K562 (cell line): Measurements from ENCODE around the gene SPOCD1. TPM values are rescaled to one million over a fixed set of nuclear protein-coding genes. Genes with fewer than 3 reads are reported as not detected.
A peak's percentile ranks its signal among the peaks of the same experiment; 100 is the strongest.

Experiments
- CBFA2T2 ChIP-seq: fragments of 450-650 bp; conservative IDR thresholded peaks from 2 replicates; pipeline ENCODE4 v1.6.1; 2017; ENCODE audit warnings: mild to moderate bottlenecking
- PCBP2 ChIP-seq: fragments of 200-400 bp; formaldehyde crosslinking; IDR thresholded peaks from 2 replicates; pipeline ENCODE4 v1.6.1; 2018; ENCODE audit warnings: low read length, low read depth, mild to moderate bottlenecking, moderate library complexity; ENCODE audit not compliant: poor library complexity, severe bottlenecking
- ZC3H4 ChIP-seq: sonication (generic); formaldehyde crosslinking; IDR thresholded peaks from 2 replicates; pipeline ENCODE4 v1.9.0; 2021; ENCODE audit warnings: missing genetic modification reagents, borderline replicate concordance
- ZNF561 ChIP-seq: fragments of 450-650 bp; formaldehyde crosslinking; conservative IDR thresholded peaks from 2 replicates; pipeline ENCODE4 v1.4.0; 2020; ENCODE audit warnings: mild to moderate bottlenecking, moderate library complexity
- polyA plus RNA-seq, 8 experiments: library from polyadenylated mRNA; depleted of rRNA in 4 of 8; stranded (reverse) in 5 of 8; unstranded in 3 of 8; fragments of >200 nt; fragmentation: Nextera tagmentation in 2 of 8; fragmentation: Illumina TruSeq in 1 of 8; extraction: Ambion mirVana in 2 of 8; extraction: Trizol in 1 of 8; gene quantifications; 2 replicates each; pipeline versions ENCODE4 v1.2.1 to v1.2.3, GENCODE V29; 2011 to 2014; ENCODE audit warnings: inconsistent platforms in 1 of 8, missing spikeins in 1 of 8
- total RNA-seq, 7 experiments: library from RNA; depleted of rRNA in 6 of 7; stranded (reverse); fragments of >200 nt in 6 of 7; fragmentation: Illumina TruSeq in 2 of 7; extraction: Trizol in 2 of 7; gene quantifications; 2 replicates each; pipeline versions ENCODE4 v1.2.1 to v1.2.3, GENCODE V29; 2011 to 2021; ENCODE audit warnings: low replicate concordance in 1 of 7
- TF ChIP-seq, protein P1 (sequence below), 2 experiments: fragments of 250-450 bp in 1 of 2; fragments of 450-650 bp in 1 of 2; sonication (Bioruptor Pico) in 1 of 2; IDR thresholded peaks; 2 replicates each; pipeline versions ENCODE4 v1.6.1 to v1.8.0; 2016 to 2021; ENCODE audit warnings: mild to moderate bottlenecking in 2 of 2, moderate library complexity in 2 of 2, missing compliant biosample characterization in 1 of 2, missing genetic modification characterization in 1 of 2
- TF ChIP-seq, protein P2 (sequence below), 2 experiments: IDR thresholded peaks; 2 replicates each; pipeline ENCODE4 v1.6.1; 2012; ENCODE audit warnings: improper control_type of control experiment in 2 of 2, low read depth in 2 of 2, low read length in 2 of 2, borderline replicate concordance in 1 of 2
- TF ChIP-seq, protein P3 (sequence below): fragments of 200-800 bp; sonication (Bioruptor generic); IDR thresholded peaks from 2 replicates; pipeline ENCODE4 v1.6.1; 2017; ENCODE audit warnings: missing genetic modification characterization, missing compliant biosample characterization

Gene SPOCD1
- total and polyA plus RNA-seq, 9 of the 15 experiments (the other 6 are each of a cell fraction or from before 2014, with no cell fraction given): 0.03 to 0.71 (median 0.26) TPM; not detected in 1

DNA sequence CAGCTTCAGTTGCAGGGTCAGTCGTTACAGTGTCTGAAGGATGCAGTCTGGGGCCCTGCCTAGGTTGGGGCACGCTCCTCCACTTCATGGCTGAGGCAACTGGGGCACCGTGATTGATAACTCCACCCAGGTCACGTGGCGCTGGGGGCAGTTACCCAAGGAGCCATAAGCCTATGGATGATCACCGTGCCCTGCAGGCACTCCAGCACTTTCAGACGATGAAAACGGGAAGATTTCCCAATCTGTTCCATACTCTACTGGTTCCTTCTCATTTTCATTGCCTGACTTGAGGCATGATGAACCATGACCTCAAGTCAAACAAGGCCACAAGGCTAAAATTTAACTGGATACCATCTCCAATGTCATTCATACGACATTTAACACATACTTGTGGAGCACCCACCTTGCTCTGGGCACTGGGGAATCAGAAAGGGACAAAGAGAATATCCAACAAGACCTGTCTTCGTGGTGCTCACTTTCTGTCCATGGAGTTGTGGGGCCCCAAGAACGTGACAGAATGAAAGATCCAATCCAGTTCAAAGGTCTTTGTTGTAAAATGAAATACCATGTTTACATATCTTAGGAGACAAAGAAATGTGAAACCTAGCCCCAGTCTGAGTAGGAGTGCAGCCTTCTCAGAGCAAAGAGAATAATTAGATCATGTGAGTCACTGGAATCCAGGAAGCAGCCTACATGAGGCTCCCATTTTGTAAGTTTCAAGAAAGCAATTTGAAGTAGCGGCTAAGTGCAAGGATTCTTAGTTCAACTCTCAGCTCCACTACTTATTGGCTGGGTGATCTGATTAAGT, 39.4 kb upstream of the SPOCD1 start (continued):
- TF ChIP-seq, protein P1, sequence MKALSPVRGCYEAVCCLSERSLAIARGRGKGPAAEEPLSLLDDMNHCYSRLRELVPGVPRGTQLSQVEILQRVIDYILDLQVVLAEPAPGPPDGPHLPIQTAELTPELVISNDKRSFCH (CRISPR knock-in tag; IDR thresholded peaks at IDR 0.05): no peak
- TF ChIP-seq, protein P1 (tag; IDR thresholded peaks at IDR 0.05): peak; percentile 43; the same call in 1 of the 2 replicates
- TF ChIP-seq, protein P2, sequence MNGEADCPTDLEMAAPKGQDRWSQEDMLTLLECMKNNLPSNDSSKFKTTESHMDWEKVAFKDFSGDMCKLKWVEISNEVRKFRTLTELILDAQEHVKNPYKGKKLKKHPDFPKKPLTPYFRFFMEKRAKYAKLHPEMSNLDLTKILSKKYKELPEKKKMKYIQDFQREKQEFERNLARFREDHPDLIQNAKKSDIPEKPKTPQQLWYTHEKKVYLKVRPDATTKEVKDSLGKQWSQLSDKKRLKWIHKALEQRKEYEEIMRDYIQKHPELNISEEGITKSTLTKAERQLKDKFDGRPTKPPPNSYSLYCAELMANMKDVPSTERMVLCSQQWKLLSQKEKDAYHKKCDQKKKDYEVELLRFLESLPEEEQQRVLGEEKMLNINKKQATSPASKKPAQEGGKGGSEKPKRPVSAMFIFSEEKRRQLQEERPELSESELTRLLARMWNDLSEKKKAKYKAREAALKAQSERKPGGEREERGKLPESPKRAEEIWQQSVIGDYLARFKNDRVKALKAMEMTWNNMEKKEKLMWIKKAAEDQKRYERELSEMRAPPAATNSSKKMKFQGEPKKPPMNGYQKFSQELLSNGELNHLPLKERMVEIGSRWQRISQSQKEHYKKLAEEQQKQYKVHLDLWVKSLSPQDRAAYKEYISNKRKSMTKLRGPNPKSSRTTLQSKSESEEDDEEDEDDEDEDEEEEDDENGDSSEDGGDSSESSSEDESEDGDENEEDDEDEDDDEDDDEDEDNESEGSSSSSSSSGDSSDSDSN (IDR thresholded peaks at IDR 0.05; ENCODE audit: borderline replicate concordance in 1 of 2, low read depth in 2 of 2, low read length in 2 of 2): no peak
- TF ChIP-seq PCBP2: no peak
- no peak for TF ChIP-seq CBFA2T2
- no peak for TF ChIP-seq ZC3H4 (CRISPR knock-in tag)
- TF ChIP-seq ZNF561 (CRISPR knock-in tag): no peak
- TF ChIP-seq, protein P3, sequence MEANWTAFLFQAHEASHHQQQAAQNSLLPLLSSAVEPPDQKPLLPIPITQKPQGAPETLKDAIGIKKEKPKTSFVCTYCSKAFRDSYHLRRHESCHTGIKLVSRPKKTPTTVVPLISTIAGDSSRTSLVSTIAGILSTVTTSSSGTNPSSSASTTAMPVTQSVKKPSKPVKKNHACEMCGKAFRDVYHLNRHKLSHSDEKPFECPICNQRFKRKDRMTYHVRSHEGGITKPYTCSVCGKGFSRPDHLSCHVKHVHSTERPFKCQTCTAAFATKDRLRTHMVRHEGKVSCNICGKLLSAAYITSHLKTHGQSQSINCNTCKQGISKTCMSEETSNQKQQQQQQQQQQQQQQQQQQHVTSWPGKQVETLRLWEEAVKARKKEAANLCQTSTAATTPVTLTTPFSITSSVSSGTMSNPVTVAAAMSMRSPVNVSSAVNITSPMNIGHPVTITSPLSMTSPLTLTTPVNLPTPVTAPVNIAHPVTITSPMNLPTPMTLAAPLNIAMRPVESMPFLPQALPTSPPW (CRISPR knock-in tag): 0 out of 2 replicates have a peak, but pooled peaks have one; percentile 27
